Transverse colon (tissue), 4 donors: ENCODE data around the gene PLCL1. TPM values are rescaled to one million over a fixed set of nuclear protein-coding genes. Genes with fewer than 3 reads are reported as not detected.

ENCODE experiments used
- DNase-seq: peaks from one replicate; pipeline ENCODE4 v3.0.0-alpha.2; 2019
- H3K27ac ChIP-seq, 4 donors: fragments of 200-600 bp; sonication (generic); 2 replicates each; pipeline ENCODE4 v1.5.1; 2016 to 2018; ENCODE audit warnings: inconsistent platforms in 4 of 4
- H3K27me3 ChIP-seq: fragments of 200-600 bp; sonication (generic); 2 replicates; pipeline ENCODE4 v1.5.1; 2017; ENCODE audit warnings: inconsistent platforms
- H3K36me3 ChIP-seq, 4 donors: fragments of 200-600 bp; sonication (generic); 2 replicates each; pipeline ENCODE4 v1.5.1; 2017 to 2019; ENCODE audit warnings: inconsistent platforms in 4 of 4
- H3K4me1 ChIP-seq, 4 donors: fragments of 200-600 bp; sonication (generic); 2 replicates each; pipeline ENCODE4 v1.5.1; 2017 to 2020; ENCODE audit warnings: inconsistent platforms in 4 of 4
- H3K4me3 ChIP-seq, 4 donors: fragments of 200-600 bp; sonication (generic); 1 replicate in 1 of 4; 2 replicates in 3 of 4; pipeline versions ENCODE4 v1.5.1 to v1.6.1; 2017 to 2019; ENCODE audit warnings: inconsistent platforms in 4 of 4
- H3K9me3 ChIP-seq, 2 donors: fragments of 200-600 bp; sonication (generic); 2 replicates each; pipeline ENCODE4 v1.5.1; 2017 to 2019; ENCODE audit warnings: inconsistent platforms in 2 of 2
- EP300 ChIP-seq: sonication (generic); formaldehyde crosslinking; IDR thresholded peaks from one replicate; pipeline ENCODE4 v1.6.1; 2017; ENCODE audit warnings: antibody characterized with exemption, low read depth
- POLR2A ChIP-seq: fragments of 450-650 bp; IDR thresholded peaks from one replicate; pipeline ENCODE4 v1.6.1; 2016; ENCODE audit warnings: antibody characterized with exemption, mild to moderate bottlenecking, moderate library complexity
- POLR2AphosphoS5 ChIP-seq, 3 donors: sonication (generic); formaldehyde crosslinking; IDR thresholded peaks; one replicate each; pipeline ENCODE4 v1.6.1; 2016; ENCODE audit warnings: antibody characterized with exemption in 3 of 3
- WGBS, 2 donors: methylation state at CpG; one replicate each; pipeline ENCODE4 v1.1.5; 2018; ENCODE audit warnings: low coverage in 1 of 2; 5-methylcytosine and 5-hydroxymethylcytosine counted together
- in situ Hi-C, 4 donors: fragments of 200-750 bp; cut with MboI; loops; one replicate each; pipeline versions ENCODE4 v1.15.0 to v1.15.1; 2017; ENCODE audit warnings: low sequenced_read_pairs in 3 of 4, low pct_ligation_motif_present in 1 of 4, low pct_unique_long_range_greater_than_20kb in 1 of 4
- intact Hi-C: fragments of 100-400 bp; cut with DNase I; formaldehyde crosslinking; loops from one replicate; pipeline ENCODE4 v1.15.1; 2023; ENCODE audit warnings: low total_unique reads
- total RNA-seq, 4 donors: library from RNA; depleted of rRNA; stranded (reverse); fragments of >200 nt; gene quantifications; one replicate each; pipeline ENCODE4 v1.1.0, GENCODE V29; 2016
- TF ChIP-seq, protein P1 (sequence below), 5 experiments: fragments of 200-600 bp in 3 of 5; fragments of 450-650 bp in 2 of 5; sonication (generic) in 3 of 5; IDR thresholded peaks; 1 replicate in 2 of 5; 2 replicates in 3 of 5; pipeline ENCODE4 v1.5.1; 2016 to 2017; ENCODE audit warnings: antibody characterized with exemption in 5 of 5, inconsistent platforms in 3 of 5, mild to moderate bottlenecking in 2 of 5, moderate library complexity in 1 of 5

PLCL1 gene
- total RNA-seq, 4 donors from 2014 or later = 0.20 to 7.1 (median 5.3) TPM

DNA sequence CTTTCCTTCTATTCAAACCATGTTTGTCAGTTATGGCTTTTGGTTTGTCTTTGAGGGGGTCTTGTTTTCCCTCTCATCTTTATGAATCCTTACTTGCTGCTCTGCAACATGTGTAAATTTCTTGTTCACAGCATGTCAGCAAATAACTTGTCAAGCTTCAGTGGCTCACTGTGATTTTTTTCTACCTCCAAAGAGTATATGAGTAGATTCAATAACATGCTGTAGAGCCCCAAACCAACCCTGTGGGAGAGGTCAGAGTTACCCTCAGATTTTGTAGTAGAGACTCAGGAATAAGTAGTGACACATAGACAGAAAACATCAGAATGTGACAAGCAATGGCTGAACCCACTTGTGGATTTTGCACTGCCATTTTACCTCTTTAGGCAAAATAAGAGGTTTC lies 121.6 kb downstream of the PLCL1 start:
- H3K27me3 ChIP-seq = no peaks in the 10 kb centered on the region
- in situ Hi-C loops (no loop called here), intact Hi-C loops (no loop called here)
- H3K36me3 ChIP-seq = no peaks in the 10 kb centered on the region
- H3K4me1 ChIP-seq = no peaks in the 10 kb centered on the region
- no peak overlapping the region for H3K4me3 ChIP-seq
- TF ChIP-seq POLR2AphosphoS5 (IDR thresholded peaks at IDR 0.05) (no peak), POLR2A (no peak), EP300 (no peak)
- TF ChIP-seq, protein P1, sequence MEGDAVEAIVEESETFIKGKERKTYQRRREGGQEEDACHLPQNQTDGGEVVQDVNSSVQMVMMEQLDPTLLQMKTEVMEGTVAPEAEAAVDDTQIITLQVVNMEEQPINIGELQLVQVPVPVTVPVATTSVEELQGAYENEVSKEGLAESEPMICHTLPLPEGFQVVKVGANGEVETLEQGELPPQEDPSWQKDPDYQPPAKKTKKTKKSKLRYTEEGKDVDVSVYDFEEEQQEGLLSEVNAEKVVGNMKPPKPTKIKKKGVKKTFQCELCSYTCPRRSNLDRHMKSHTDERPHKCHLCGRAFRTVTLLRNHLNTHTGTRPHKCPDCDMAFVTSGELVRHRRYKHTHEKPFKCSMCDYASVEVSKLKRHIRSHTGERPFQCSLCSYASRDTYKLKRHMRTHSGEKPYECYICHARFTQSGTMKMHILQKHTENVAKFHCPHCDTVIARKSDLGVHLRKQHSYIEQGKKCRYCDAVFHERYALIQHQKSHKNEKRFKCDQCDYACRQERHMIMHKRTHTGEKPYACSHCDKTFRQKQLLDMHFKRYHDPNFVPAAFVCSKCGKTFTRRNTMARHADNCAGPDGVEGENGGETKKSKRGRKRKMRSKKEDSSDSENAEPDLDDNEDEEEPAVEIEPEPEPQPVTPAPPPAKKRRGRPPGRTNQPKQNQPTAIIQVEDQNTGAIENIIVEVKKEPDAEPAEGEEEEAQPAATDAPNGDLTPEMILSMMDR (IDR thresholded peaks at IDR 0.05) = no peak
- DNase-seq = no peak
- H3K27ac ChIP-seq = no peak overlapping the region
- no peaks in the 10 kb centered on the region for H3K9me3 ChIP-seq

GRCh38 chr2:197926673-197927072 lies 122.3 kb downstream of the PLCL1 start:
- Histone ChIP-seq H3K27ac (no peak overlapping the region), H3K4me1 (no peaks in the 10 kb centered on the region), H3K27me3 (no peaks in the 10 kb centered on the region), H3K36me3 (no peaks in the 10 kb centered on the region), H3K4me3 (no peak overlapping the region), H3K9me3 (no peaks in the 10 kb centered on the region)
- intact Hi-C loops = no loop called here
- TF ChIP-seq POLR2AphosphoS5 (IDR thresholded peaks at IDR 0.05) (no peak), EP300 (no peak), POLR2A (no peak)
- TF ChIP-seq, protein P1 (IDR thresholded peaks at IDR 0.05) = no peak
- WGBS, 2 donors = 73 to 83% methylated on average over 2 to 4 of the region's 4 CpGs
- in situ Hi-C loops = no loop called here
- no peak for DNase-seq

- H3K36me3 ChIP-seq = no peaks in the 10 kb centered on the region
- no peak for TF ChIP-seq POLR2AphosphoS5 (IDR thresholded peaks at IDR 0.05)
- TF ChIP-seq, protein P1 (IDR thresholded peaks at IDR 0.05) = no peak
- no peak for TF ChIP-seq POLR2A
- TF ChIP-seq EP300 = no peak
- in situ Hi-C loops (no loop called here), intact Hi-C loops (no loop called here)
- DNase-seq = no peak
- no peaks in the 10 kb centered on the region for H3K9me3 ChIP-seq
- no peak overlapping the region for H3K27ac ChIP-seq
- H3K27me3 ChIP-seq = no peaks in the 10 kb centered on the region
- no peaks in the 10 kb centered on the region for H3K4me1 ChIP-seq
- no peak overlapping the region for H3K4me3 ChIP-seq
Measured at GRCh38 chr2:197927994-197928393, 123.6 kb downstream of the PLCL1 start.

DNA sequence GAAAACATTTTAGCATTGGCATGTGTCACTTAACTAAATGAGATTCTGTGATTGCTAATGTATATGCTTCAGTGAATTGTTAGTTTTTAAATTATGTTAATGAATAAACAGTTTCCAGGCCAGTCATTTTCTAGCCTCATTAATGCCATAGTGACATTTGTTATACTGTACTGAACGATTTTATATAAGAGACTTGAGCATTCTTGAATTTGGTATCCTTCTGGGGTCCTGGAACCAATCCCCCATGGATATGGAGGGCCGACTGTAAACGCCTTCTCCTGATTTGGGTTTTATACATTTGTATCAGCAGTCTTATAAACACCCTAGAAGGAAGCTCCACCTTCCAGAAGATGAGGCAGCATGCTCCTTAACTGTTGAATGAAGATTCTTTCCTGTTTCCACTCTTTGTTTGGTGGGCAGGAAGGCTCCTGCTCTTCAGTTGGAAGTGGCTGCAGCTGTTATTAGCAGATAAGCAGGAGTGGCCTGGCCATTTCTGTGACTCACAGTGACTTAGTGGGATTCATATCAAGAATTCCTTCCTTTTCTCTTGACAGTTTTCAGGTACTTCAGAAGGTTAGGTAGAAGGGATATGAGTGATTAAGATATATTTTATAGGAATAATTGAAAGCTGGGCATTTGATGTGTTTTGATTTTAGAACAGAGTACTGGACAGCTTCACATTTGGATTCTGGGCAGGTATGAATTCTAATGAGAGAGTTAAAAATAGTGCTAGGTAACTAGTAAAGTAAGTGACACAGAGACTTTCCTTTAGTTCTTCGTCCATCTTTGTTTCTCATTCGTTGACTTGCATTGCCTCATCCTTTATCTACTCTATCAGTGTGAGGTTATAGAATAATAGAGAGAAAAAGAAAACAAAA lies 124.9 kb downstream of the PLCL1 start:
- H3K4me1 ChIP-seq = no peaks in the 10 kb centered on the region
- no peaks in the 10 kb centered on the region for H3K36me3 ChIP-seq
- TF ChIP-seq POLR2AphosphoS5 (IDR thresholded peaks at IDR 0.05) (no peak), EP300 (no peak), POLR2A (no peak)
- TF ChIP-seq, protein P1 (IDR thresholded peaks at IDR 0.05) = no peak
- no peaks in the 10 kb centered on the region for H3K27me3 ChIP-seq
- H3K27ac ChIP-seq = no peak overlapping the region
- no peak for DNase-seq
- no peaks in the 10 kb centered on the region for H3K9me3 ChIP-seq
- no peak overlapping the region for H3K4me3 ChIP-seq
- in situ Hi-C loops = no loop called here
- WGBS, 2 donors = 80 to 84% methylated on average over 5 of the region's 5 CpGs
- intact Hi-C loops = no loop called here
